HG03159 (cell line): ENCODE data around the gene COL11A1.
"Not testable (repeated sequence)": the region's sequence is repeated elsewhere in the genome, so short reads cannot be mapped to it uniquely, and the experiment has no call there.

Experiments
- ATAC-seq: cut with Tn5 transposase; IDR thresholded peaks from one replicate; pipeline ENCODE4 v1.9.1; 2021; ENCODE audit warnings: mild to moderate bottlenecking, moderate library complexity; ENCODE audit not compliant: unreplicated experiment

COL11A1 gene

GRCh38 chr1:102933362-102933761, 175.0 kb downstream of the COL11A1 start:
- not testable (repeated sequence) for ATAC-seq

DNA sequence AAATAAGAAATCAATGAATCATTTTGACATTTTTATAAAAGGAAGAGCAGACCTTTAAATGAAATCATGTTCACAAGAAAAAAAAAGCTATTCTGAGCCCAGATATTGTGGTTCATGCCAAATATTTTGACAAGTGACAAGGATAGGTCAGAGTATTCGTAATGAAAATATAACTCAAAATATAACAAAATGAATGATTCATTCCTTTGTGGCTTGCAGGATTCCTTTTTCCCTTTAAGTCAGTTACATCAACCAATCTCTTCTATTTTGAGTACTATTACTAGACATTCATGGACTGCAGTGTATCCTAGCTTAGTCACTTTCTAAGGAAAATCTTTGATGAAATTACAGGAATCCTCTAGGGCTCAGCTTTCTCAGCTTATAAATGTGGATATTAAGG, 188.7 kb downstream of the COL11A1 start:
- ATAC-seq: no peak

GRCh38 chr1:102901996-102902395, 206.3 kb downstream of the COL11A1 start:
- ATAC-seq: no peak

- ATAC-seq: no peak
Observed at GRCh38 chr1:102899935-102900334, 208.4 kb downstream of the COL11A1 start.

- no peak for ATAC-seq
Observed at GRCh38 chr1:102897557-102897956, 210.8 kb downstream of the COL11A1 start.

- no peak for ATAC-seq
Observed at GRCh38 chr1:102896771-102897170, 211.6 kb downstream of the COL11A1 start.

GRCh38 chr1:102896286-102896685, 212.0 kb downstream of the COL11A1 start:
- ATAC-seq: no peak

- ATAC-seq: no peak
Observed at GRCh38 chr1:102891868-102892625, 216.3 kb downstream of the COL11A1 start.

GRCh38 chr1:102886638-102887037, 221.7 kb downstream of the COL11A1 start:
- ATAC-seq: no peak

DNA sequence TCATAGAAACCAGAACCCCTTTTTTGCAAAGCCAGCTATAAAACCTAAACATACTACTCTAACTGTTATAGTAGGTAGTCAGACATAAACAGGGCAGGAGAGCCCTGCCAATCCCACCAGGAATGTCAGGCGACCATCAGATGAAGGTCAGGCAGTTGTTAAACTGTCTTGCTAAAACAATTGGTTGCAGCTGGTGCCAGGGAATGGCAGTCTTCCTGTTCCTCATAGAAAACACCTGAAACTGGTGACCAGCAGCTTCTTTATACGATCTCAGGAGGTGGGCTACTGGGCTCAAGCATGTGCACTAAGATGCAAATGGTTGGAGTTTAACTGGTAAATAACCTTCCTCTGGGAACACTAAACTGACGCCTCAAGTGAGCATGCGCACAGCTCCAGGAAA, 224.1 kb downstream of the COL11A1 start:
- no peak for ATAC-seq

DNA sequence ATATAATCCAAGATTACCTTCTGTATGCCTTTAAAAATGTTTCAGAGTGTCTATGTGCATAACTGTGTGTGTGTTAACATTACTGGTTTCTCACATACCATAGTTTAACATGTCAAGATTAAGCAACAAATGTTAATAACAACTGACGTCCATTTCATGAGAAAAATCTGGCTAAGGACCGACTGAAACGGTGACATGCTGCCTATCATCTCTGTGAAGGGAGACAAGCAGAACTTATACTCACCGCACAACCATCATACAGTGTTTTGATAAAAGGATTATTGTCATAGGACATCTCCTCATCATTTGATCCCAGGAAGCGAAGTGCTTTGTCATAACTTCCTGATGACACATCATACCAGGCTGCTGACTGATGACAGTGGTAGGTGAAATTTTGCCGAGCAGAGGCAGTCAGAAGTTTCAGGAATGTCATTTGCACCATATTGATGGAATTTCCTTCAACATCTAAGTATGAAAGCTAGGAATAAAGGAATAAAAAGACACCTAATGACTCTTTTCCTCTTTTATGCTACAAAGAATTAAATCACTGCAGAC, 228.8 kb downstream of the COL11A1 start:
- ATAC-seq: no peak

- ATAC-seq: no peak
Observed at GRCh38 chr1:102875756-102876155, 232.6 kb downstream of the COL11A1 start.

- no peak for ATAC-seq
Observed at GRCh38 chr1:102872526-102872925, 235.8 kb downstream of the COL11A1 start.

GRCh38 chr1:102872097-102872496, 236.2 kb downstream of the COL11A1 start:
- no peak for ATAC-seq

DNA sequence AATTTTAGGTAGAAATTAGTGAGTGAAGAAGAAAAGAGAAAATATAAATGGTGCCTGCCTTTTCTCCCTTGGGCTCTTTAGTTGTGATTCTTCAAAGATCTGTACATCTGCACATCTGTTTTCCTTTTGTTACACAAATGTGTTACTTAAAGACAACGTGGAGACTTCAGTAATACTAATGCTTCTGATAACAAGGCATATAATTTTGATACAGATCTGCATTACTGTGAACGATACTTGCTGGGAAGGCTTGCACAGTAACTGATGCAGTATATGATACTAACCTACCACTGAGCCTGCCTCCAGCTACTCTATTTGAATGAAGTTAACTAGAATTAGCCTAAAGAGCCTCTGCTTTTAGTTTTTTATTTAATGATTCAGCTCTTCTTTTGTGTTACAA, 244.6 kb downstream of the COL11A1 start:
- ATAC-seq: no peak

GRCh38 chr1:102861247-102861646, 247.1 kb downstream of the COL11A1 start:
- no peak for ATAC-seq

DNA sequence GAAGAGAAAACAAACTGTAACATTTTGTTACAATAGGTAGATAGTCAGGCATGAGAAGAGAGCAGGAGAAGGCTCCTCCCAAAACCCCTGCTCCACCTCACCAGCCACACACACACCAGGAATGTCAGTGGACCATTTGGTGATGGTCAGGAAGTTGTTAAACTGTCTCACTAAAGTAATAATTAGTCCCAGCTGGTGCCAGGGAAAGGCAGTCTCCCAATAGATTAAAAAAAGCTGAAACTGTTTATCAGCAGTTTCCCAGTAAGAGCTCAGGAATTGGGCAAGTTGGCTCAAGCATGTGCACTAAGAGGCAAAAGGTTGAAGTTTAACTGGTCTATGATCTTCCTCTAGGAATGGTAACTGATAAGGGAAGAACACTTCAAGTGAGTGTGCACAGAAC, 249.6 kb downstream of the COL11A1 start:
- ATAC-seq: no peak

DNA sequence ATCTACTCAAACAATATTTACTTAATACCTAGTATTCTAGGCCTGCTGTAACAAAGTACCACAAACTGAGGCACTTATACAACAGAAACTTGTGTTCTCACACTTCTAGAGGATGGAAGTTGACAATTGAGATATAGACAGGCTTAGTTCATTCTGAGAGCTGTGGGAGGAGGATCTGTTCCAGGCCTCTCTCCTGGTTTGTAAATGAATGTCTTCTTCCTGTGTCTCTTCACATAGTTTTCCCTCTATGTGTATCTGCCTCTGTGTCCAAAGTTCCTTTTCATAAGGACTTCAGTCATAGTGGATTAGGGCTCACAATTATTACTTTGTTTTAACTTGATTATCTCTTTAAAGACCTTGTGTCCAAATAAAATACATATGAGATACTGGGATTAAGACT, 251.1 kb downstream of the COL11A1 start:
- no peak for ATAC-seq

- no peak for ATAC-seq
Observed at GRCh38 chr1:102853701-102854187, 254.6 kb downstream of the COL11A1 start.

DNA sequence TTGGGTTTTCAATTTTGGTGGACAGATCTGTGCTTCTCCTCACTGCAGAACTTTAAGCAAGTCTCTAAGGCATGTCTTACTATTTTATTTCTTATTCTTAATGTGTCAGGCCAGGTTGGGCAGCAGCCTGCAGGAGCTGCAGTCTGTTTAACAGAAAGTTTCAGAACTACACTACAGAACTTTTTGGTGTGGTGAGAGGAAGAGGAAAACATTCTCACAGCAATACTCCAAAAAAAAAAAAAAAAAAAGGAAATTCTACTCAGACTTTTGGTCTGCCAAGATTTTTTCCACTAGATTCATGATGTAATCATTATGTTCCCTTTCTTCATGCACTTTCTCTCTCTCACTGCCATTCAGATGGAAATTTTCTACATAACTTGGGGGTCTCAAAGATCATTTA, 255.2 kb downstream of the COL11A1 start:
- no peak for ATAC-seq

GRCh38 chr1:102852613-102853012, 255.7 kb downstream of the COL11A1 start:
- ATAC-seq: no peak

DNA sequence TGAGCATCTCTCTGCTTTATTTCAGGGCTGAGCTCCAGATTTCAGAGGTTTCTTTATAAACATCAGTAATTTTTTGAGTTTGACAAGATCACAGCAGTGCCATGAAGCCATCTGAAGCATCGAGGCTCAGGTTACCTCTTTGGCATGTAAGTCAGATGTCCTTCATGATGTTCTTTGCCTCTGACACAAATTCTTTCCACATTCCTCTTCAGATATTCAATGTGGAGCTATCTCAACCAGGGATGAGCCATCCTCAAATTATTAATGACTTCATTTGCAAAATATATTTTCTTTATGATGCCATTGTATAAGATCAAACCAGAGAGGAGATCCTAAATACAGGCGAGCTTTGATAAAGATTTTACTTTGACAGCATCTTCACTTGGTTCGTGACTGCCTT, 256.7 kb downstream of the COL11A1 start:
- ATAC-seq: no peak

GRCh38 chr1:102842606-102843005, 265.7 kb downstream of the COL11A1 start:
- no peak for ATAC-seq
